HG02885 (cell line): ENCODE data around the gene GLCE.

Experiments used
- ATAC-seq: cut with Tn5 transposase; IDR thresholded peaks from one replicate; pipeline ENCODE4 v1.9.1; 2021; ENCODE audit warnings: mild to moderate bottlenecking; ENCODE audit not compliant: unreplicated experiment, poor library complexity

GLCE gene

GRCh38 chr15:69190504-69190903, 30.1 kb downstream of the GLCE start:
- ATAC-seq: no peak

GRCh38 chr15:69194025-69194827, 33.8 kb downstream of the GLCE start:
- no peak for ATAC-seq

DNA sequence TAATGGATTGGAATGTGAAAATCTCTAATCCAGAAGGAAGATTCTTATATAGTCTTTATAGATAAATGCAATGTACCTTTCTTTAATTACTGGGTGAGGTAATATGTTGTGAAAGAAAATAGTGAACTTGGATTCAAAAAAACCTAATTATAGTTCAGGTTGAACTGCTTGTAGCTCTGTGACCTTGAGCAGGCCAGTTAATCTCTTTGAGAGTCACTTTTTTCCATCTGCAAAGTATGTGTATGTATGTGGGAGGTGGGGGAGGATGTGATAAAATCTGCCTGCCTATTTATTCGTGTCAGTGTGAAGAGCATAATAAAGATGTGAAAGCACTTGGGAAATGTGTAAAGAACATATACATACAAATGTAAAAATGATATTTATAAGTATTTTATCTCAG, 34.4 kb downstream of the GLCE start:
- no peak for ATAC-seq

GRCh38 chr15:69200832-69201745, 40.7 kb downstream of the GLCE start:
- ATAC-seq: no peak

GRCh38 chr15:69206079-69206478, 45.6 kb downstream of the GLCE start:
- ATAC-seq: no peak

DNA sequence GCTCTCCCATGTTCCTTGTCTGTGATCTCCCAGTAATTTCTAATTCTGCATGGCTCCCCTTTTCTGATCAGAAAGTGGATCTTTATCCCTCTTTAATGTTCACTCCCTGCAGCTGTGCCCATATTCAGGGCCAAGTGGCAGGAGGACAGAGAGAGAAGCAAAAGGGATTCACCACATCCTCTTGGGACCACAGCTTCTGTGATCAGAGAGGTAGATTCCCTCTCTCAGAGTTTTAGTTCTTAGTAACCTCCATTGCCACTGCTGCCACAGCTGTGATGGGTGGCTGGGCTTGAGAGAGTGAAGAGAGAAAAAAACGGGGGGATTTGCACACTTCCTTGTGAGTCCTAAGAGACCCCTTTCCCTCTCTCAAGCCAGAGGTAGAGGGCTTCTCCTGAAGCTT, 49.2 kb downstream of the GLCE start:
- ATAC-seq: no peak

DNA sequence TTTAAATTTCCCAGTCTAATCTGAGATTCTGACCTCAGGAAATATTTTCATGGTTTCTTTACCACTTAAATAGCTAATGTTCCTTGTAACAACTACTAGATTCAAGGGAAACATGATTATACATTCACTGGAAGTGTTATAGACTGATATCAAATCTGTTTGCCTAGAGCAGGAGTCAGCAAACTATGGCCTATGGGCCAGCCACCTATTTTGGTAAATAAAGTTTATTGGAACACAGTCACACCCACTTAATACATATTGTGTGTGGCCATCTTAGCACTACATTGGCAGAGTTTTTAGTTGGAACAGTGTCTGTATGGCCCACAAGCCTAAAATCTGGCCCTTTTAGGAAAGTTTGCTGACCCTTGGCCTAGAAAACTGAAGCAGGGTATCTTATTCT, 50.1 kb downstream of the GLCE start:
- ATAC-seq: no peak

- no peak for ATAC-seq
Observed at GRCh38 chr15:69213786-69214185, 53.4 kb downstream of the GLCE start.

GRCh38 chr15:69215314-69216035, 55.0 kb downstream of the GLCE start:
- no peak for ATAC-seq

GRCh38 chr15:69217381-69217780, 56.9 kb downstream of the GLCE start:
- no peak for ATAC-seq

DNA sequence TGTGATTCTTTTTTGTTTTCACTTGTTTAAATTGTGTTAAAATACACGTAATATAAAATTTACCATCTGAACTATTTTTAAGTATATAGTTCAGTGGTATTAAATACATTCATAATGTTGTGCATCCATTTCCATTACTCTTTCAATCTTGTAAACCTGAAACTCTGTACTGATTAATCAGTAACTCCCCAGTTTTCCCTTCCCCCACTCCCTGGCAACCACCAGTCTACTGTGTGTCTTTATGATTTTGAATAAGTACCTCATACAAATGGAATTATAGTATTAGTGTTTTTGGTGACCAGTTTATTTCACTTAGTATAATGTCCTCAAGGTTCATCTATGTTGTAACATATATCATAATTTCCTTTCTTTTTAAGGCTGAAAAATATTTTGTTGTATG, 59.3 kb downstream of the GLCE start:
- ATAC-seq: no peak

GRCh38 chr15:69222002-69222474, 61.6 kb downstream of the GLCE start:
- ATAC-seq: no peak

GRCh38 chr15:69223083-69223813, 62.8 kb downstream of the GLCE start:
- no peak for ATAC-seq

GRCh38 chr15:69224383-69224782, 63.9 kb downstream of the GLCE start:
- no peak for ATAC-seq

- ATAC-seq: no peak
Observed at GRCh38 chr15:69225355-69226022, 65.1 kb downstream of the GLCE start.

DNA sequence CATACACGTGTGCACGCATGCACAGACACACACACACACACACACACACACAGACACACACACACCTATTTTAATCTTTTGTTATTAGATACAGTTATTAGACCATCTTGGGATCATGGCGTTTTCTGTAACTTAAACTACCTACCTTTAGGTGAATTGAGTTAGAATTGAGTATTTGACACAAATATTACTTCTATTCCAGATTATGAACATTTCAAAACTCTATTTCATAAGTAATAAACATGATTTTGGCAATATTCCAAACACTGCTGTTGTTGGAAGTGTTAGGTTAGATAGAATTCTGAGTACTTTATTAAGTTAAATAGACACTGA, 65.6 kb downstream of the GLCE start:
- no peak for ATAC-seq

GRCh38 chr15:69232144-69232543, 71.7 kb downstream of the GLCE start:
- no peak for ATAC-seq

DNA sequence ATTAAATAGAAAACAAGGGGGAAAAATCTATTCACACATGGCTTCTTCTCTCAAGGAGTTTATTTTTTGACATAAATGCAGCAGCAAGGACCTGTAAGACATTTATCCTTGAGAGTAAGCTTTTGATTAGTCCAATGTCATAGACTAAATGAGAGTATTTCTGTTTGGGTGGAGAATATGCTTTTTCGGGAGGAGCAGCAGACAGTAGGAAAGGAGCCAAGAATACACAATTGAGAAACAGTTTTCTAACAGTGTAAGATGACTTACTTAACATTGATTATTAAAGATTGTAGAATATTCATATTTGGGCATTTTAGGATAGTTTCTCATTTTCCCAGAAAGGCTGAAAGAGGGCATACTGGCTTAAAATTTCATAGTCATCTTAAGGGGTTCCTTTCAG, 72.3 kb downstream of the GLCE start:
- no peak for ATAC-seq

GRCh38 chr15:69234676-69235075, 74.2 kb downstream of the GLCE start:
- ATAC-seq: no peak

DNA sequence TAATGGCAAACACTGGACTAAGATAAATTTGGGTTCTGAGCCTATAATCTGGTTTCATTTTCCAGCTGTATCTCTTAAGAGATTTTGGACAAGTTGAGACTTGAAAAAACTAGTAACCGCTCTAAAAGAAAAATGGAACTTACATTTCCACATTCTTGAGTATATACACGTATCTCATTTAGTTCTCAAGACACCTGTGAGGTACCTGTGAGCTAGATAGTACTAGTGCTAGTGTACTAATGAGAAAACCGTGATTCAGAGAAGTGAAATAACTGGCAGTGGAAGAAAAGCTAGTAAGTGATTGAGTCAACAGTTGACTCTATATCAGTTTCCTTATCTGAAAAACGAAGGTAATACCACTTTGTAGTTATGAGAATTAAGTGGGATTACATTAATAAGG, 76.1 kb downstream of the GLCE start:
- ATAC-seq: no peak
